WTC11 (cell line): Measurements from ENCODE around the gene XKRX. TPM values are rescaled to one million over a fixed set of nuclear protein-coding genes. Genes with fewer than 3 reads are reported as not detected.

Source experiments
- ATAC-seq: fragments of 200-7000 bp; cut with Tn5 transposase; 2 replicates; pipeline ENCODE4 v1.10.0; 2021; ENCODE audit warnings: mild to moderate bottlenecking, moderate library complexity
- CTCF ChIA-PET: fragments of 300-600 bp; sonication (Branson Sonifier 250); formaldehyde crosslinking; loops from one replicate; lab custom pipeline; 2021; ENCODE audit warnings: antibody characterized with exemption; lab: Charles Lee
- POLR2A ChIA-PET: fragments of 350-600 bp; sonication (Branson Sonifier 250); formaldehyde crosslinking; loops from one replicate; lab custom pipeline; 2021; ENCODE audit warnings: antibody characterized with exemption; lab: Charles Lee
- DNase-seq: peaks from one replicate; pipeline ENCODE4 v3.0.0; 2021; ENCODE audit warnings: low spot score
- H3K27ac Mint-ChIP-seq: 2 replicates; pipeline ENCODE4 v1.8.0; 2021; ENCODE audit warnings: mixed read lengths
- H3K27me3 Mint-ChIP-seq: 2 replicates; pipeline ENCODE4 v1.8.0; 2021; ENCODE audit warnings: low read depth, mild to moderate bottlenecking, moderate library complexity, mixed read lengths
- H3K36me3 Mint-ChIP-seq: 2 replicates; pipeline ENCODE4 v1.8.0; 2021; ENCODE audit warnings: mixed read lengths
- H3K4me1 Mint-ChIP-seq: 2 replicates; pipeline ENCODE4 v1.8.0; 2022; ENCODE audit warnings: mixed read lengths
- H3K4me3 Mint-ChIP-seq: 2 replicates; pipeline ENCODE4 v1.8.0; 2021; ENCODE audit warnings: mild to moderate bottlenecking, moderate library complexity, mixed read lengths
- H3K9me3 Mint-ChIP-seq: 2 replicates; pipeline ENCODE4 v1.8.0; 2021; ENCODE audit warnings: mixed read lengths
- ATF1 ChIP-seq: sonication (generic); formaldehyde crosslinking; IDR thresholded peaks from 2 replicates; pipeline ENCODE4 v1.8.1; 2023; ENCODE audit warnings: mild to moderate bottlenecking, moderate library complexity, missing genetic modification reagents
- CBFB ChIP-seq: sonication (generic); formaldehyde crosslinking; IDR thresholded peaks from 2 replicates; pipeline ENCODE4 v1.8.1; 2022; ENCODE audit warnings: mild to moderate bottlenecking, low read depth, missing genetic modification reagents
- CREB1 ChIP-seq: sonication (generic); formaldehyde crosslinking; IDR thresholded peaks from 2 replicates; pipeline ENCODE4 v1.8.0; 2023; ENCODE audit warnings: mild to moderate bottlenecking, missing genetic modification reagents
- CREM ChIP-seq: sonication (generic); formaldehyde crosslinking; IDR thresholded peaks from 2 replicates; pipeline ENCODE4 v1.8.1; 2022; ENCODE audit warnings: mild to moderate bottlenecking, missing genetic modification reagents, moderate library complexity
- GTF2I ChIP-seq: fragments of 250-450 bp; sonication (Bioruptor Pico); conservative IDR thresholded peaks from 2 replicates; pipeline ENCODE4 v1.4.0; 2021; ENCODE audit warnings: mild to moderate bottlenecking
- KAT7 ChIP-seq: sonication (generic); formaldehyde crosslinking; IDR thresholded peaks from 2 replicates; pipeline ENCODE4 v1.8.1; 2023; ENCODE audit warnings: missing genetic modification reagents, mild to moderate bottlenecking, borderline replicate concordance
- MYBL2 ChIP-seq: sonication (generic); formaldehyde crosslinking; IDR thresholded peaks from 2 replicates; pipeline ENCODE4 v1.8.1; 2023; ENCODE audit warnings: mild to moderate bottlenecking, moderate library complexity, missing genetic modification reagents
- RELA ChIP-seq: sonication (generic); formaldehyde crosslinking; IDR thresholded peaks from 2 replicates; pipeline ENCODE4 v1.8.1; 2022; ENCODE audit warnings: missing genetic modification reagents, mild to moderate bottlenecking, borderline replicate concordance
- RORB ChIP-seq: fragments of 250-450 bp; sonication (Bioruptor Pico); IDR thresholded peaks from 2 replicates; pipeline ENCODE4 v1.9.0; 2021; ENCODE audit warnings: mild to moderate bottlenecking
- SMAD4 ChIP-seq: sonication (generic); formaldehyde crosslinking; IDR thresholded peaks from 2 replicates; pipeline ENCODE4 v1.8.0; 2022; ENCODE audit warnings: mild to moderate bottlenecking, missing genetic modification reagents
- SOX15 ChIP-seq: fragments of 250-450 bp; sonication (Bioruptor Pico); IDR thresholded peaks from 2 replicates; pipeline ENCODE4 v1.9.0; 2021; ENCODE audit warnings: mild to moderate bottlenecking
- ZBTB21 ChIP-seq: sonication (generic); formaldehyde crosslinking; IDR thresholded peaks from 2 replicates; pipeline ENCODE4 v1.8.1; 2023; ENCODE audit warnings: mild to moderate bottlenecking, missing genetic modification reagents, borderline replicate concordance
- ZNF219 ChIP-seq: sonication (generic); formaldehyde crosslinking; IDR thresholded peaks from 2 replicates; pipeline ENCODE4 v1.8.0; 2023; ENCODE audit warnings: missing genetic modification reagents, mild to moderate bottlenecking, borderline replicate concordance
- ZNF232 ChIP-seq: sonication (generic); formaldehyde crosslinking; IDR thresholded peaks from 2 replicates; pipeline ENCODE4 v1.8.0; 2022; ENCODE audit warnings: mild to moderate bottlenecking, missing genetic modification reagents
- ZNF263 ChIP-seq: sonication (generic); formaldehyde crosslinking; IDR thresholded peaks from 2 replicates; pipeline ENCODE4 v1.8.1; 2022; ENCODE audit warnings: low read depth, mild to moderate bottlenecking, moderate library complexity, missing genetic modification reagents
- ZNF396 ChIP-seq: fragments of 250-450 bp; sonication (Bioruptor Pico); IDR thresholded peaks from 2 replicates; pipeline ENCODE4 v1.8.0; 2021; ENCODE audit warnings: mild to moderate bottlenecking, moderate library complexity, borderline replicate concordance
- total RNA-seq: library from RNA; stranded (reverse); gene quantifications from 3 replicates; pipeline ENCODE4 v1.2.3, GENCODE V29; 2021
- TF ChIP-seq, protein P1 (sequence below): fragments of 200-600 bp; IDR thresholded peaks from 2 replicates; pipeline ENCODE4 v1.8.0; 2022; ENCODE audit warnings: antibody characterized with exemption
- TF ChIP-seq, protein P2 (sequence below): fragments of 250-450 bp; sonication (Bioruptor Pico); IDR thresholded peaks from 2 replicates; pipeline ENCODE4 v1.9.0; 2021; ENCODE audit warnings: mild to moderate bottlenecking, borderline replicate concordance
- TF ChIP-seq, protein P3 (sequence below): sonication (generic); formaldehyde crosslinking; IDR thresholded peaks from 2 replicates; pipeline ENCODE4 v1.8.0; 2022; ENCODE audit warnings: mild to moderate bottlenecking, missing genetic modification reagents
- TF ChIP-seq, protein P4 (sequence below): sonication (generic); formaldehyde crosslinking; IDR thresholded peaks from 2 replicates; pipeline ENCODE4 v1.8.1; 2022; ENCODE audit warnings: mild to moderate bottlenecking, moderate library complexity, missing genetic modification reagents
- TF ChIP-seq, protein P5 (sequence below): sonication (generic); formaldehyde crosslinking; IDR thresholded peaks from 2 replicates; pipeline ENCODE4 v1.8.1; 2023; ENCODE audit warnings: mild to moderate bottlenecking, moderate library complexity, missing genetic modification reagents
- TF ChIP-seq, protein P6 (sequence below): sonication (generic); formaldehyde crosslinking; IDR thresholded peaks from 2 replicates; pipeline ENCODE4 v1.8.1; 2022; ENCODE audit warnings: mild to moderate bottlenecking, missing genetic modification reagents, moderate library complexity, borderline replicate concordance
- TF ChIP-seq, protein P7 (sequence below): sonication (generic); formaldehyde crosslinking; IDR thresholded peaks from 2 replicates; pipeline ENCODE4 v1.8.0; 2023; ENCODE audit warnings: missing genetic modification reagents

Gene XKRX
- total RNA-seq, 1 experiment from 2014 or later, result 1.1 TPM

DNA sequence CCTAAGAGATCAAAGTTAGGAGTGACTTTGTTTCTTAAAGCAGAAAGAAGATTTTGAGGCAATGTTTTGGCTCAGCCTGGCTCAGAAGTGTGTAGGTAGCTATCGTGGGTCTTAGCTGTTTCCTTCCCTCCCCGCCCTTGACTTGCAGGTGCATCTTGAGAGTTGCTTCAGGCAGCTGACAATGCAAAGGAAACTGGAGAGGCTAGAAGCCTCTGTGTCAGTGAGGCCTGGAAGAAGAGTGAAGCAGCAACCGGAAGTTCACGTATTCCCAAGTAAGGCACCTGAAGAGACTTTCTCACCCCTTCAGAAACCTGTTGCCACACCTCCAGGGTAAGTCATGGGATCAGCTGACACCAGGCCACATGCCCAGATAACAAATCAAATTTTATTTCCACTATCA lies 10.6 kb upstream of the XKRX start:
- H3K9me3 Mint-ChIP-seq, result no peaks in the 10 kb centered on the region
- TF ChIP-seq MYBL2 (CRISPR knock-in tag) (no peak), RORB (CRISPR knock-in tag) (no peak), CREB1 (CRISPR knock-in tag) (no peak), ATF1 (CRISPR knock-in tag) (no peak), ZNF219 (no peak), ZNF396 (CRISPR knock-in tag) (no peak), RELA (CRISPR knock-in tag) (no peak), CBFB (CRISPR knock-in tag) (no peak)
- TF ChIP-seq, protein P1, sequence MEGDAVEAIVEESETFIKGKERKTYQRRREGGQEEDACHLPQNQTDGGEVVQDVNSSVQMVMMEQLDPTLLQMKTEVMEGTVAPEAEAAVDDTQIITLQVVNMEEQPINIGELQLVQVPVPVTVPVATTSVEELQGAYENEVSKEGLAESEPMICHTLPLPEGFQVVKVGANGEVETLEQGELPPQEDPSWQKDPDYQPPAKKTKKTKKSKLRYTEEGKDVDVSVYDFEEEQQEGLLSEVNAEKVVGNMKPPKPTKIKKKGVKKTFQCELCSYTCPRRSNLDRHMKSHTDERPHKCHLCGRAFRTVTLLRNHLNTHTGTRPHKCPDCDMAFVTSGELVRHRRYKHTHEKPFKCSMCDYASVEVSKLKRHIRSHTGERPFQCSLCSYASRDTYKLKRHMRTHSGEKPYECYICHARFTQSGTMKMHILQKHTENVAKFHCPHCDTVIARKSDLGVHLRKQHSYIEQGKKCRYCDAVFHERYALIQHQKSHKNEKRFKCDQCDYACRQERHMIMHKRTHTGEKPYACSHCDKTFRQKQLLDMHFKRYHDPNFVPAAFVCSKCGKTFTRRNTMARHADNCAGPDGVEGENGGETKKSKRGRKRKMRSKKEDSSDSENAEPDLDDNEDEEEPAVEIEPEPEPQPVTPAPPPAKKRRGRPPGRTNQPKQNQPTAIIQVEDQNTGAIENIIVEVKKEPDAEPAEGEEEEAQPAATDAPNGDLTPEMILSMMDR, result no peak
- TF ChIP-seq, protein P2, sequence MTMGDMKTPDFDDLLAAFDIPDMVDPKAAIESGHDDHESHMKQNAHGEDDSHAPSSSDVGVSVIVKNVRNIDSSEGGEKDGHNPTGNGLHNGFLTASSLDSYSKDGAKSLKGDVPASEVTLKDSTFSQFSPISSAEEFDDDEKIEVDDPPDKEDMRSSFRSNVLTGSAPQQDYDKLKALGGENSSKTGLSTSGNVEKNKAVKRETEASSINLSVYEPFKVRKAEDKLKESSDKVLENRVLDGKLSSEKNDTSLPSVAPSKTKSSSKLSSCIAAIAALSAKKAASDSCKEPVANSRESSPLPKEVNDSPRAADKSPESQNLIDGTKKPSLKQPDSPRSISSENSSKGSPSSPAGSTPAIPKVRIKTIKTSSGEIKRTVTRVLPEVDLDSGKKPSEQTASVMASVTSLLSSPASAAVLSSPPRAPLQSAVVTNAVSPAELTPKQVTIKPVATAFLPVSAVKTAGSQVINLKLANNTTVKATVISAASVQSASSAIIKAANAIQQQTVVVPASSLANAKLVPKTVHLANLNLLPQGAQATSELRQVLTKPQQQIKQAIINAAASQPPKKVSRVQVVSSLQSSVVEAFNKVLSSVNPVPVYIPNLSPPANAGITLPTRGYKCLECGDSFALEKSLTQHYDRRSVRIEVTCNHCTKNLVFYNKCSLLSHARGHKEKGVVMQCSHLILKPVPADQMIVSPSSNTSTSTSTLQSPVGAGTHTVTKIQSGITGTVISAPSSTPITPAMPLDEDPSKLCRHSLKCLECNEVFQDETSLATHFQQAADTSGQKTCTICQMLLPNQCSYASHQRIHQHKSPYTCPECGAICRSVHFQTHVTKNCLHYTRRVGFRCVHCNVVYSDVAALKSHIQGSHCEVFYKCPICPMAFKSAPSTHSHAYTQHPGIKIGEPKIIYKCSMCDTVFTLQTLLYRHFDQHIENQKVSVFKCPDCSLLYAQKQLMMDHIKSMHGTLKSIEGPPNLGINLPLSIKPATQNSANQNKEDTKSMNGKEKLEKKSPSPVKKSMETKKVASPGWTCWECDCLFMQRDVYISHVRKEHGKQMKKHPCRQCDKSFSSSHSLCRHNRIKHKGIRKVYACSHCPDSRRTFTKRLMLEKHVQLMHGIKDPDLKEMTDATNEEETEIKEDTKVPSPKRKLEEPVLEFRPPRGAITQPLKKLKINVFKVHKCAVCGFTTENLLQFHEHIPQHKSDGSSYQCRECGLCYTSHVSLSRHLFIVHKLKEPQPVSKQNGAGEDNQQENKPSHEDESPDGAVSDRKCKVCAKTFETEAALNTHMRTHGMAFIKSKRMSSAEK (CRISPR knock-in tag), result no peak
- TF ChIP-seq, protein P3, sequence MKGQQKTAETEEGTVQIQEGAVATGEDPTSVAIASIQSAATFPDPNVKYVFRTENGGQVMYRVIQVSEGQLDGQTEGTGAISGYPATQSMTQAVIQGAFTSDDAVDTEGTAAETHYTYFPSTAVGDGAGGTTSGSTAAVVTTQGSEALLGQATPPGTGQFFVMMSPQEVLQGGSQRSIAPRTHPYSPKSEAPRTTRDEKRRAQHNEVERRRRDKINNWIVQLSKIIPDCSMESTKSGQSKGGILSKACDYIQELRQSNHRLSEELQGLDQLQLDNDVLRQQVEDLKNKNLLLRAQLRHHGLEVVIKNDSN (CRISPR knock-in tag), result no peak
- H3K4me1 Mint-ChIP-seq, result peaks cover 2% of the 10 kb centered on the region; the same call in 1 of the 2 replicates
- CTCF ChIA-PET, result interaction anchor here (0.8 kb wide), 1 partner anchor 44 kb away, joined by 3 read pairs; no protein-coding TSS in a partner anchor
- no peak; the same call in 1 of the 2 replicates for ATAC-seq
- no peak overlapping the region for H3K4me3 Mint-ChIP-seq
- POLR2A ChIA-PET, result no interaction called here
- H3K27me3 Mint-ChIP-seq, result no peaks in the 10 kb centered on the region
- no peaks in the 10 kb centered on the region for H3K36me3 Mint-ChIP-seq
- DNase-seq, result no peak
- no peak overlapping the region for H3K27ac Mint-ChIP-seq

DNA sequence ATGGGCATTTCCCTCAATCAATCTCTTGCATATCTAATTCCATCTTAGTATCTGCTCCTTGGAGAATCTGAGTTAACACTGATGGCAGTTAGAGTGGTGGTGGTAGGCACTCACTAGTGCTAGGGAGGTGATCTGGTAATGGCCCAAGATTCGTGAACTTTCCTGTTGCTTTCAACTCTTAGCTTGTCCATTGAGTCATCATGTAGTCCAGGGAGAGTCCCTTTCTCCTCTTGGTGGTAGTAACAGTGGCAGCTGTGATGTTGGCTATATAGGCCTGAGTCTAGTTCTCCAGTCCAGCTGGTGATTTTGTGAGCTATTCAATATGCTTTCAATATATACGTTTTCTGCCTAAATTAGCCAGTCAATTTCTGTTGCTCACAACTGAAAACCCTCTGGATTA lies 7.0 kb upstream of the XKRX start:
- TF ChIP-seq, protein P4, sequence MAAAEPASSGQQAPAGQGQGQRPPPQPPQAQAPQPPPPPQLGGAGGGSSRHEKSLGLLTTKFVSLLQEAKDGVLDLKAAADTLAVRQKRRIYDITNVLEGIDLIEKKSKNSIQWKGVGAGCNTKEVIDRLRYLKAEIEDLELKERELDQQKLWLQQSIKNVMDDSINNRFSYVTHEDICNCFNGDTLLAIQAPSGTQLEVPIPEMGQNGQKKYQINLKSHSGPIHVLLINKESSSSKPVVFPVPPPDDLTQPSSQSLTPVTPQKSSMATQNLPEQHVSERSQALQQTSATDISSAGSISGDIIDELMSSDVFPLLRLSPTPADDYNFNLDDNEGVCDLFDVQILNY (CRISPR knock-in tag), result no peak
- no peak for TF ChIP-seq CREM (CRISPR knock-in tag)
- TF ChIP-seq RELA (CRISPR knock-in tag), result no peak
- TF ChIP-seq ZBTB21, result no peak
- TF ChIP-seq SOX15 (CRISPR knock-in tag), result no peak
- TF ChIP-seq, protein P5, sequence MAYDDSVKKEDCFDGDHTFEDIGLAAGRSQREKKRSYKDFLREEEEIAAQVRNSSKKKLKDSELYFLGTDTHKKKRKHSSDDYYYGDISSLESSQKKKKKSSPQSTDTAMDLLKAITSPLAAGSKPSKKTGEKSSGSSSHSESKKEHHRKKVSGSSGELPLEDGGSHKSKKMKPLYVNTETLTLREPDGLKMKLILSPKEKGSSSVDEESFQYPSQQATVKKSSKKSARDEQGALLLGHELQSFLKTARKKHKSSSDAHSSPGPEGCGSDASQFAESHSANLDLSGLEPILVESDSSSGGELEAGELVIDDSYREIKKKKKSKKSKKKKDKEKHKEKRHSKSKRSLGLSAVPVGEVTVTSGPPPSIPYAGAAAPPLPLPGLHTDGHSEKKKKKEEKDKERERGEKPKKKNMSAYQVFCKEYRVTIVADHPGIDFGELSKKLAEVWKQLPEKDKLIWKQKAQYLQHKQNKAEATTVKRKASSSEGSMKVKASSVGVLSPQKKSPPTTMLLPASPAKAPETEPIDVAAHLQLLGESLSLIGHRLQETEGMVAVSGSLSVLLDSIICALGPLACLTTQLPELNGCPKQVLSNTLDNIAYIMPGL (CRISPR knock-in tag), result no peak
- no peak for TF ChIP-seq ZNF263 (CRISPR knock-in tag)
- no peak for TF ChIP-seq SMAD4 (CRISPR knock-in tag)
- TF ChIP-seq, protein P6, sequence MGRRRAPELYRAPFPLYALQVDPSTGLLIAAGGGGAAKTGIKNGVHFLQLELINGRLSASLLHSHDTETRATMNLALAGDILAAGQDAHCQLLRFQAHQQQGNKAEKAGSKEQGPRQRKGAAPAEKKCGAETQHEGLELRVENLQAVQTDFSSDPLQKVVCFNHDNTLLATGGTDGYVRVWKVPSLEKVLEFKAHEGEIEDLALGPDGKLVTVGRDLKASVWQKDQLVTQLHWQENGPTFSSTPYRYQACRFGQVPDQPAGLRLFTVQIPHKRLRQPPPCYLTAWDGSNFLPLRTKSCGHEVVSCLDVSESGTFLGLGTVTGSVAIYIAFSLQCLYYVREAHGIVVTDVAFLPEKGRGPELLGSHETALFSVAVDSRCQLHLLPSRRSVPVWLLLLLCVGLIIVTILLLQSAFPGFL (CRISPR knock-in tag), result no peak
- no peak for TF ChIP-seq ZNF232 (CRISPR knock-in tag)
- no peak for TF ChIP-seq KAT7 (CRISPR knock-in tag)
- TF ChIP-seq, protein P7, sequence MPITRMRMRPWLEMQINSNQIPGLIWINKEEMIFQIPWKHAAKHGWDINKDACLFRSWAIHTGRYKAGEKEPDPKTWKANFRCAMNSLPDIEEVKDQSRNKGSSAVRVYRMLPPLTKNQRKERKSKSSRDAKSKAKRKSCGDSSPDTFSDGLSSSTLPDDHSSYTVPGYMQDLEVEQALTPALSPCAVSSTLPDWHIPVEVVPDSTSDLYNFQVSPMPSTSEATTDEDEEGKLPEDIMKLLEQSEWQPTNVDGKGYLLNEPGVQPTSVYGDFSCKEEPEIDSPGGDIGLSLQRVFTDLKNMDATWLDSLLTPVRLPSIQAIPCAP, result no peak
- TF ChIP-seq GTF2I (CRISPR knock-in tag), result no peak
- ChIA-PET POLR2A (no interaction called here), CTCF (no interaction called here)
- no peak overlapping the region for H3K27ac Mint-ChIP-seq
- H3K9me3 Mint-ChIP-seq, result peaks cover 10% of the 10 kb centered on the region
- DNase-seq, result no peak
- H3K4me3 Mint-ChIP-seq, result no peak overlapping the region
- no peak for ATAC-seq
- H3K4me1 Mint-ChIP-seq, result peaks cover 2% of the 10 kb centered on the region; the same call in 1 of the 2 replicates
- no peaks in the 10 kb centered on the region for H3K27me3 Mint-ChIP-seq
- no peaks in the 10 kb centered on the region for H3K36me3 Mint-ChIP-seq
